WI38 (cell line): ENCODE data around the gene CBFA2T3.

Experiments
- H3K4me3 ChIP-seq: 2 replicates; pipeline ENCODE4 v1.5.1; 2011; ENCODE audit warnings: low read depth, mild to moderate bottlenecking, control low read depth, low read length
- TF ChIP-seq, protein P1 (sequence below): IDR thresholded peaks from 2 replicates; pipeline ENCODE4 v1.5.1; 2012; ENCODE audit warnings: low read depth, mild to moderate bottlenecking, control low read depth, low read length

The CBFA2T3 gene

DNA sequence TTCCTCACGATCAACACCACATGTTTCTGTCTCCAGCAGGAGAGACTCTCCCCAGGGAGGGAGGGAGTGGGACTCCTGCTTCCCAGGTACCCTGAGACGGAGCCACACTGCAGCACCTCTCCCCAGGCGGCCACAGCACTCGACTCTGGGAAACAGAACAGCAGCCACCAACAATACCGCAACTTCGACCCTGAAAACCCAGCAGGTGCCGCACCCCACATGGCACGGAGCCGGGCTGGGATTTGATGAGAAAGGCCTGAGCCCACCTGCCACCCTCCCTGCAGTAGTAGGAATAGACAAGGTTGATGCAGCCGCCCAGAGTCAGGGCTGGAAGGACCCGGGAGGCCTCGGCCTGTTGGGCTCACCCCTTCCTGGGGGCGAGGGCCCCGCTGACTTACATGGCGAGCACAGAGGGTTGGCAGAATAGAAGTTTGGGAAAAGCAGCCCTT lies 134.7 kb downstream of the CBFA2T3 start:
- TF ChIP-seq, protein P1, sequence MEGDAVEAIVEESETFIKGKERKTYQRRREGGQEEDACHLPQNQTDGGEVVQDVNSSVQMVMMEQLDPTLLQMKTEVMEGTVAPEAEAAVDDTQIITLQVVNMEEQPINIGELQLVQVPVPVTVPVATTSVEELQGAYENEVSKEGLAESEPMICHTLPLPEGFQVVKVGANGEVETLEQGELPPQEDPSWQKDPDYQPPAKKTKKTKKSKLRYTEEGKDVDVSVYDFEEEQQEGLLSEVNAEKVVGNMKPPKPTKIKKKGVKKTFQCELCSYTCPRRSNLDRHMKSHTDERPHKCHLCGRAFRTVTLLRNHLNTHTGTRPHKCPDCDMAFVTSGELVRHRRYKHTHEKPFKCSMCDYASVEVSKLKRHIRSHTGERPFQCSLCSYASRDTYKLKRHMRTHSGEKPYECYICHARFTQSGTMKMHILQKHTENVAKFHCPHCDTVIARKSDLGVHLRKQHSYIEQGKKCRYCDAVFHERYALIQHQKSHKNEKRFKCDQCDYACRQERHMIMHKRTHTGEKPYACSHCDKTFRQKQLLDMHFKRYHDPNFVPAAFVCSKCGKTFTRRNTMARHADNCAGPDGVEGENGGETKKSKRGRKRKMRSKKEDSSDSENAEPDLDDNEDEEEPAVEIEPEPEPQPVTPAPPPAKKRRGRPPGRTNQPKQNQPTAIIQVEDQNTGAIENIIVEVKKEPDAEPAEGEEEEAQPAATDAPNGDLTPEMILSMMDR, result no peak
- no peak overlapping the region for H3K4me3 ChIP-seq

DNA sequence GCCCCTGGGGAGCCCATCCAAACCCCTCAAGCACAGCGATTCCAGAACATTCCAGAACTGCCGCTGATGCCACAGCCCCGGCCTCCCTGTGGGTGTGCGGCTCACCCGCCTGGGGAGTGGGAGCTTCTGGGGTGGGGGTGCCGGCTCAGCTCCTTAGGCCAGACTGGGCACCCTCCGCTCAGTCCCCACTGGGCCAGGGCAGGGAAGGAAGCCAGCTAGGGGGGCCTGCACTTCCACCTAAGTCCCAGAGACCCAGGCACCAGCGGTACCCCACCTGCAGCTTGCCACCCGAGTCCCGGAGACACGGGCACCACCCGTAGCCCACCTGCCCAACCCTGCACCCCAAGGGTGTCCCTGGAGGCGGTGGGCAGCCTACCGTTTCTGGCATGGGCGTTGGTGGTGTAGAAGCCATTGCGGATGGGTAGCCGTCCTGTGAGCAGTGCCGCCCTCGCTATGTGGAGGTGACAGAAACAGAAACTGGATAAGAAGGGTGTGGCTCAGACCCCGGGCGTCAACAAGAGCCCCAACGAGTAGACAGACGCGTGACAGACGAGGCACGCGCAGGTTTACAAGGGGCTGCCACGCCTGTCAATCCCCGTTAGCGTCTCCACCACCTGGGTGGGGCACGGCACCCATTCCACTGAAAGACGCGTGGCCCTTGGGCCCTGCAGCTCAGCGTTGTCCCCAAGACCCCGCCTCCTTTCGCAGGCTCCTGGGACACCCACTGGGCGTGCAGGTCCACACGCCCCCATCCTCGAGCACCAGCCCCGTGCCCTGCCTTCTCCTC lies 135.3 kb downstream of the CBFA2T3 start:
- H3K4me3 ChIP-seq, result no peak overlapping the region
- TF ChIP-seq, protein P1, result no peak

DNA sequence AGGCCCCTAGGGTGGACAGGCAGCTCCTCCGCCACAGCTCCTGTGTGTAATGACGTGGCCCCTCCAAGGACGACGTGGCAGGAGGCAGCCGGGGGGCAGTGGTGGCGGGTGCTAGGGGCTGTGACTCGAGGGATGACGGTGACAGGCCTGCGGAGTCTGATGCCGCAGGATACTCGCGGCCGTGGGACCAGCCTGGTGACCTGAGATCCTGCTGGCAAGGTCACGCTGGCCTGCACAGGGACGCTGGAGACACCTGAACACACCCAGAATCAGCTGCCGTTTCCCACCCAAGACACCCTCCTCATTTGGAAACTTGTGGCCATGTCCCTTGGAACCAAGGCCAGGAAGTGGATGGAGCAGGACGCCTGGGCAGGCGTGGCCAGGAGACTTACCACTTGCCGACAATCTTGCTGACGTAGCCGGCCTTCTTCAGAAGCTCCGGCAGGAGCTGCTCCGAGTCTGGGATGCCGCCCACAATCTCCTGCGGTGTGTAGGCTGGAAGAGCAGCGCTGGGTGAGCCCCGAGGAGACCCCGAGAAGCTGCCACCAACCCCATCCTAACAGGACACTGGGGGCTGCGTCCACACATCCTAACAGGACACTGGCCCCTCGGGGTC lies 136.3 kb downstream of the CBFA2T3 start:
- no peak overlapping the region for H3K4me3 ChIP-seq
- TF ChIP-seq, protein P1, result no peak

DNA sequence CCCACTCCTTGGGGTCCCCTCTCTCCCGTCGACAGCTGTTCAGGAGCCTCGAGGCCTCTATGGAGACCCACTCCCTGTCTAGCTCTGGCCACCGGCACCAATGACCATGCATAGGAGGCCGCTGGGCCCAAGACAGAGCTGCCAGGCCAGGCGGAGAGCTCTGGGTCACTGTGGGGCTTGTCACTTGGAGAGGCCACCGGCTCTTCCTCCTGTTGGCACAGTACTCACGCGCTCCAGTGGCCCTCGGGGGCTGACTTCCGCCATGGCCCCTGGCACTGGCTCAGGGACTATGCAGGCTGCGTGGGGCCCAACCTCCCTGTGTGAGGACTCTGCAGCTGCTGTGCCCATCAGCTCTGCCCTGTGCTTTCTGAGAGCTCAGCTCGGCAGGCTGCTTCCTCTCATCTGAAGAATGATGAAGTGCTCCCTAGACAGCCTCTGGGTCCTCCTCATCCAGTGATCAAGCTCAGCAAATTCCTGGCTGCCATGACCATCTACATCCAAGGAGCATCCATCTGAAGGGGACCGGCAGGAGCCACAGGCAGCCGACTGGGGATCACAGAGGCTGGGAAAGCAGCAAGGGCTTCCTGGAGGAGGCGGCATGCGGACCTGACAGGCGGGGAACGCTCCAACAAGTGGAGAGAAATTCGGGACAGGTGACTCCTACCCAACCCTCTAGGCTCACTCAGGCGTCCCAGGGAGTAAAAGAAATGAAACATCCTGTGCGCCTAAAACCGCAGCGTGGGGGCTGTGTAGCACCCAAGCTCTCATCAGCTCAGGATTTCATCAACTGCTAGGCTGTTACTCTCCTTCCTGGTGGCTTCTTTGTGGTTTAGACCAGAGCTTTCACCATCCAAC lies 137.0 kb downstream of the CBFA2T3 start:
- TF ChIP-seq, protein P1, result no peak
- H3K4me3 ChIP-seq, result no peak overlapping the region

DNA sequence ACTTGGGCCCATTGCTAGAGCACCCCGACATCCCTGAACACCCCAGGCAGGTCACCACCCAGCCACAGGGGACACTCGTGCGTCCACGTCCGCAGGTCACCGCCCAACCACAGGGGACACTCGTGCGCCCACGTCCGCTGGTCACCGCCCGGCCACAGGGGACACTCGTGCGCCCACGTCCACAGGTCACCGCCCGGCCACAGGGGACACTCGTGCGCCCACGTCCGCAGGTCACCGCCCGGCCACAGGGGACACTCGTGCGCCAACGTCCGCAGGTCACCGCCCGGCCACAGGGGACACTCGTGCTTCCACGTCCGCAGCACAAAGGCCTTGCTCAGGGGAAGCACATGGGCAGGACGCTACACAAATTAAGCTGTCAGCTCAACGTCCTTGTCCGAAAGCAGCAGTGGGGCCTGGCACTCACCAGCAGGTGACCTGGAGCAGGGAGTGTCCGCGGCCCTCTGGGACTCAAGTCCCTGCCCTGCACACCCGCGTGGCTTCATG lies 137.9 kb downstream of the CBFA2T3 start:
- H3K4me3 ChIP-seq, result no peak overlapping the region
- TF ChIP-seq, protein P1, result no peak

DNA sequence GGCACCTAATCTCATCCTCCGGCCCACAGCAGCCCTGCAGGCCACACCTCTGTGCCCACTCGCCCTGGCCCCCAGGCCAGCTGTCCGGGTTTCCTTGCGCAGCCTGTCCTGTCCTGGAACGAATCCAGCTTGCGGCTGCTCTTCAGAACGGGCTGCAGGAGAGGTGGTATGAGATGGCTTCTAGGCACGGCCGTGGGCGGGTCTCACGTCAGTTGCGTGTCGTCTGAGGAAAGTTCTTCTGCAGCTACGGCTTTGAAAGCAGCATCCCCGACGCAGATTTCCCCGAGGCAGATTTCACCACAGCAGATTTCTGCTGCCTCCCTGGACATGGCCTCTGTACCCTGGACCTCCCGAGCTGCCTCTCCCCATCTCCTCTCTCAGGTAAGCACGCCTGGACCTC lies 138.4 kb downstream of the CBFA2T3 start:
- H3K4me3 ChIP-seq, result no peak overlapping the region
- TF ChIP-seq, protein P1, result no peak

DNA sequence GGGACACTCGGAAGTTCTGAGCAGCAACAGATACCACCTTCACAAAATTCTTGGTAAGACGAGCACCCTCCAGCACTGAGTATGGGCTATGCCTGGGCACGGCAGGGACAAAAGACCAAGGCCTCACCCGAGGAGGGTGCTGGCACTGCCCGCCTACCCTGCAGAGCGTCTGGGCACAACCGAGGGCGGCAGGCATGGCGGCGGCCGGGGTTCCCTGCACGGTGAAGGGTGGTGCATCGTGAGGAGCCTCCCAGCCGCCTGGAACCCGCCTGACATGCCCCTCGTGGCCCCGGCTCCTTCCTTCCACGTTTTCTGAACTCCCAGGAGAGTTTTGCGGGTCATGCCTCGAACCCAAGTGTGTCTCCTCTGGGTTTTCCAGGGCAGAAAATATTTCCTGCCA lies 139.2 kb downstream of the CBFA2T3 start:
- no peak overlapping the region for H3K4me3 ChIP-seq
- TF ChIP-seq, protein P1, result no peak
